NCI-H1092 (cell line): ENCODE data around the gene WDR47.
"Not testable (repeated sequence)": the region's sequence is repeated elsewhere in the genome, so short reads cannot be mapped to it uniquely, and the experiment has no call there.

Source experiments
- DNase-seq: peaks from one replicate; lab custom pipeline; 2025; lab: John Stamatoyannopoulos, UW

WDR47 gene

GRCh38 chr1:109052145-109052544, 10.2 kb upstream of the WDR47 start:
- DNase-seq = not testable (repeated sequence)

- no peak for DNase-seq
Measured at GRCh38 chr1:109050228-109050995, 8.5 kb upstream of the WDR47 start.

- DNase-seq = no peak
Measured at GRCh38 chr1:109048335-109048734, 6.4 kb upstream of the WDR47 start.

GRCh38 chr1:109047339-109047738, 5.4 kb upstream of the WDR47 start:
- no peak for DNase-seq

- no peak for DNase-seq
Measured at GRCh38 chr1:109046671-109047070, 4.8 kb upstream of the WDR47 start.

GRCh38 chr1:109045595-109045994, 3.7 kb upstream of the WDR47 start:
- no peak for DNase-seq

GRCh38 chr1:109040989-109041620, 797 bp downstream of the WDR47 start:
- peak; percentile 23 for DNase-seq

- no peak for DNase-seq
Measured at GRCh38 chr1:109040627-109040988, 1.3 kb downstream of the WDR47 start.

GRCh38 chr1:109034382-109034781, 7.5 kb downstream of the WDR47 start:
- DNase-seq = no peak

GRCh38 chr1:109029493-109029892, 12.4 kb downstream of the WDR47 start:
- not testable (repeated sequence) for DNase-seq

GRCh38 chr1:109027841-109028240, 14.1 kb downstream of the WDR47 start:
- DNase-seq = no peak

GRCh38 chr1:109025694-109026093, 16.2 kb downstream of the WDR47 start:
- no peak for DNase-seq

GRCh38 chr1:109024646-109025045, 17.3 kb downstream of the WDR47 start:
- DNase-seq = no peak

- no peak for DNase-seq
Measured at GRCh38 chr1:109020693-109021257, 21.1 kb downstream of the WDR47 start.

GRCh38 chr1:109017719-109018118, 24.2 kb downstream of the WDR47 start:
- DNase-seq = not testable (repeated sequence)

- DNase-seq = no peak
Measured at GRCh38 chr1:109017134-109017533, 24.8 kb downstream of the WDR47 start.

- no peak for DNase-seq
Measured at GRCh38 chr1:109011335-109011734, 30.6 kb downstream of the WDR47 start.

GRCh38 chr1:108996622-108997021, 45.3 kb downstream of the WDR47 start:
- not testable (repeated sequence) for DNase-seq

GRCh38 chr1:108983114-108983513, 58.8 kb downstream of the WDR47 start:
- no peak for DNase-seq

- no peak for DNase-seq
Measured at GRCh38 chr1:108976658-108977057, 65.2 kb downstream of the WDR47 start.

- no peak for DNase-seq
Measured at GRCh38 chr1:108972951-108973350, 69.0 kb downstream of the WDR47 start.

- DNase-seq = no peak
Measured at GRCh38 chr1:108969346-108969745, 72.6 kb downstream of the WDR47 start.

- peak; percentile 90 for DNase-seq
Measured at GRCh38 chr1:108963052-108963686, 78.7 kb downstream of the WDR47 start, which contains the start of gene CLCC1. CLCC1 (minus strand) TSS chr1:108963484; CDS start chr1:108950437, 13,047 bp downstream.
